ENCODE measurements around the gene GABRB1.

GRCh38 chr4:47406408-47406807, 375.0 kb downstream of the GABRB1 start:
- TF ChIP-seq, protein P1, sequence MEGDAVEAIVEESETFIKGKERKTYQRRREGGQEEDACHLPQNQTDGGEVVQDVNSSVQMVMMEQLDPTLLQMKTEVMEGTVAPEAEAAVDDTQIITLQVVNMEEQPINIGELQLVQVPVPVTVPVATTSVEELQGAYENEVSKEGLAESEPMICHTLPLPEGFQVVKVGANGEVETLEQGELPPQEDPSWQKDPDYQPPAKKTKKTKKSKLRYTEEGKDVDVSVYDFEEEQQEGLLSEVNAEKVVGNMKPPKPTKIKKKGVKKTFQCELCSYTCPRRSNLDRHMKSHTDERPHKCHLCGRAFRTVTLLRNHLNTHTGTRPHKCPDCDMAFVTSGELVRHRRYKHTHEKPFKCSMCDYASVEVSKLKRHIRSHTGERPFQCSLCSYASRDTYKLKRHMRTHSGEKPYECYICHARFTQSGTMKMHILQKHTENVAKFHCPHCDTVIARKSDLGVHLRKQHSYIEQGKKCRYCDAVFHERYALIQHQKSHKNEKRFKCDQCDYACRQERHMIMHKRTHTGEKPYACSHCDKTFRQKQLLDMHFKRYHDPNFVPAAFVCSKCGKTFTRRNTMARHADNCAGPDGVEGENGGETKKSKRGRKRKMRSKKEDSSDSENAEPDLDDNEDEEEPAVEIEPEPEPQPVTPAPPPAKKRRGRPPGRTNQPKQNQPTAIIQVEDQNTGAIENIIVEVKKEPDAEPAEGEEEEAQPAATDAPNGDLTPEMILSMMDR (IDR thresholded peaks at IDR 0.05), result no peak
- TF ChIP-seq POLR2A (IDR thresholded peaks at IDR 0.05), result no peak

Measured in right lobe of liver (tissue), 4 donors.